Activated B cell treated with CpG ODN at 0.5 μM for 24 hours (primary cell): Measurements from ENCODE around the gene GIPC3. TPM values are rescaled to one million over a fixed set of nuclear protein-coding genes. Genes with fewer than 3 reads are reported as not detected.
A peak's percentile ranks its signal among the peaks of the same experiment; 100 is the strongest.

Experiments
- ATAC-seq: fragments of 200-7000 bp; cut with Tn5 transposase; one replicate; pipeline ENCODE4 v1.10.0; 2021; ENCODE audit warnings: low read depth, mild to moderate bottlenecking, moderate library complexity
- CTCF ChIA-PET: fragments of 350-600 bp; sonication (Branson Sonifier 250); formaldehyde crosslinking; loops from one replicate; lab custom pipeline; 2021; ENCODE audit warnings: antibody characterized with exemption; lab: Charles Lee
- POLR2A ChIA-PET: fragments of 350-600 bp; sonication (Branson Sonifier 250); formaldehyde crosslinking; loops from one replicate; lab custom pipeline; 2021; ENCODE audit warnings: antibody characterized with exemption; lab: Charles Lee
- DNase-seq: peaks from one replicate; pipeline ENCODE4 v3.0.0; 2022
- H3K27ac Mint-ChIP-seq: one replicate; pipeline ENCODE4 v1.8.0; 2020; ENCODE audit warnings: mixed read lengths
- H3K27me3 Mint-ChIP-seq: one replicate; pipeline ENCODE4 v1.8.0; 2021; ENCODE audit warnings: mixed read lengths
- H3K36me3 Mint-ChIP-seq: one replicate; pipeline ENCODE4 v1.8.0; 2021; ENCODE audit warnings: low read depth, mixed read lengths
- H3K4me1 Mint-ChIP-seq: one replicate; pipeline ENCODE4 v1.8.0; 2021; ENCODE audit warnings: mixed read lengths
- H3K4me3 Mint-ChIP-seq: one replicate; pipeline ENCODE4 v1.8.0; 2020; ENCODE audit warnings: mild to moderate bottlenecking, mixed read lengths
- H3K9me3 Mint-ChIP-seq: one replicate; pipeline ENCODE4 v1.8.0; 2020; ENCODE audit warnings: mixed read lengths
- intact Hi-C: fragments of 100-400 bp; cut with micrococcal nuclease; formaldehyde crosslinking; loops from one replicate; pipeline ENCODE4 v1.15.1; 2024
- total RNA-seq: library from RNA; stranded (reverse); gene quantifications from 2 replicates; pipeline ENCODE4 v1.2.3, GENCODE V29; 2022
- TF ChIP-seq, protein P1 (sequence below): fragments of 200-600 bp; IDR thresholded peaks from one replicate; pipeline ENCODE4 v1.8.0; 2022; ENCODE audit warnings: antibody characterized with exemption, mild to moderate bottlenecking

The GIPC3 gene
- total RNA-seq, 1 donor from 2014 or later = 0.29 TPM

DNA sequence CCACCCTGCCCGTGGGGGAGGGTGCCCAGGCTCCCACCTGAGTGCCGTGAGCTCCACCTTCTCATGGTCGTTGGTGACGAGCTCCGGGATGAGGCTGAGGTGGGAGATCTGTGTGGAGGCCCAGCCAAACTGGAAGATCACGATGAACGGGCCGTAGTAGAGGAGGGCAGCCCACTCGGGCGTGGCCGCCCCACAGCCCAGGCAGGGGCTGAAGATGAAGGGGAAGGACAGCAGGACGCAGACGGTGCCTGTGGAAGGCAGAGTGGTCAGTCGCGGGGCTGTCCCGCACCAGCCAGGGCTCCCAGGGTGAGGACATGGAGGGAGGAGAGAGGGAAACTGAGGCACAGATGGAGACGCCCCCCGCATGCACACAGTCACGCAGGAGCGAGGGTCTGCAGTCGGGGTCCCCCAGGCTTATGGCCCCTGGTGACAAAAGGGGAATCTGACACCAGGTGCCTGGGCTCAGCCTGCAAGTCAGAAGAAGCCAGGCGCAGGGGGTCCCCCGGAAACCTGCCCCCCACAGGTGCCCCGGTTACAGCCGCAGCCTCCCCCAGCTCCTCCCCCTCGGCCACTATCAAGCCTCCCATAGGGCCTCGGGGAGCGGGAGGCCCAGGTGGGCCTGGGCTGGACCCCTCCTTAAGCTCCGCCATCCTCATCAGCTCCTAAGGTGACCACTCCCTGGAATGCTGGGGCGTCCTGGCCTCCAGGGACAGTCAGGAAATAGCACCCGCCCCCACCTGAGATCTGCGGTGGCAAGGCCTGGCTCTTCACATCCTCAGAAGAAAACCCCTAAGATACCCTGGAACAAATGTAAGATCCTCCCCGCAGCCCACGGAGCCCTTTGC, 34.1 kb upstream of the GIPC3 start:
- DNase-seq (no peak), ATAC-seq (no peak)
- Mint-ChIP-seq H3K27me3 (no peaks in the 10 kb centered on the region), H3K9me3 (no peaks in the 10 kb centered on the region), H3K4me1 (peaks cover 45% of the 10 kb centered on the region), H3K4me3 (no peak overlapping the region), H3K36me3 (peaks cover 19% of the 10 kb centered on the region), H3K27ac (peak overlapping the region; percentile 41)
- TF ChIP-seq, protein P1, sequence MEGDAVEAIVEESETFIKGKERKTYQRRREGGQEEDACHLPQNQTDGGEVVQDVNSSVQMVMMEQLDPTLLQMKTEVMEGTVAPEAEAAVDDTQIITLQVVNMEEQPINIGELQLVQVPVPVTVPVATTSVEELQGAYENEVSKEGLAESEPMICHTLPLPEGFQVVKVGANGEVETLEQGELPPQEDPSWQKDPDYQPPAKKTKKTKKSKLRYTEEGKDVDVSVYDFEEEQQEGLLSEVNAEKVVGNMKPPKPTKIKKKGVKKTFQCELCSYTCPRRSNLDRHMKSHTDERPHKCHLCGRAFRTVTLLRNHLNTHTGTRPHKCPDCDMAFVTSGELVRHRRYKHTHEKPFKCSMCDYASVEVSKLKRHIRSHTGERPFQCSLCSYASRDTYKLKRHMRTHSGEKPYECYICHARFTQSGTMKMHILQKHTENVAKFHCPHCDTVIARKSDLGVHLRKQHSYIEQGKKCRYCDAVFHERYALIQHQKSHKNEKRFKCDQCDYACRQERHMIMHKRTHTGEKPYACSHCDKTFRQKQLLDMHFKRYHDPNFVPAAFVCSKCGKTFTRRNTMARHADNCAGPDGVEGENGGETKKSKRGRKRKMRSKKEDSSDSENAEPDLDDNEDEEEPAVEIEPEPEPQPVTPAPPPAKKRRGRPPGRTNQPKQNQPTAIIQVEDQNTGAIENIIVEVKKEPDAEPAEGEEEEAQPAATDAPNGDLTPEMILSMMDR = no peak
- ChIA-PET CTCF (interaction anchor here (0.6 kb wide), 1 partner anchor 17 kb away, joined by 4 read pairs; no protein-coding TSS in a partner anchor), POLR2A (interaction anchor here (0.6 kb wide), 1 partner anchor 455 kb away, joined by 3 read pairs; no protein-coding TSS in a partner anchor)
- intact Hi-C loops = loop anchor here (10.0 kb wide), 1 partner anchor 514 kb away; the partner anchor contains the start of gene ZBTB7A

DNA sequence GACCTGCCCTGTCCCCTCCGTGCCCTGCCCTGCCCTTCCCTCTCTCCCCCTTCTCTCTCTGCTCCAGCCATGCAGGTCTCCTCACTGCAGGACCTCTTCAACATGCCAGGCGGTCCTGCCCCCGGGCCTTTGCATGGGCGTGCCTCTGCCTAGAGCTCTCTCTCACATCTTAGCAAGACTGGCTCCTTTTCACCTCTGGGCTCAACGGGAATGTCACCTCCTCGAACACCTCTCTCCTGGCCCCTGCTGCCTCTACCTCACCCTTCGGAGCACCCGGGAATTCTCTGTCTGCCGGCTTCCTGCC, 33.5 kb upstream of the GIPC3 start:
- Mint-ChIP-seq H3K36me3 (peaks cover 20% of the 10 kb centered on the region), H3K27ac (peak overlapping the region; percentile 9), H3K4me1 (peaks cover 51% of the 10 kb centered on the region), H3K4me3 (no peak overlapping the region), H3K9me3 (no peaks in the 10 kb centered on the region), H3K27me3 (no peaks in the 10 kb centered on the region)
- POLR2A ChIA-PET = interaction anchor here (0.7 to 0.9 kb wide), 3 partner anchors 21 to 429 kb away, joined by 3 to 6 read pairs (median 6); partner anchors contain the start of genes FZR1 and HMG20B
- intact Hi-C loops = loop anchor here (10.0 kb wide), 1 partner anchor 513 kb away; the partner anchor contains the start of gene ZBTB7A
- DNase-seq (no peak), ATAC-seq (no peak)
- TF ChIP-seq, protein P1 = no peak
- CTCF ChIA-PET = no interaction called here

DNA sequence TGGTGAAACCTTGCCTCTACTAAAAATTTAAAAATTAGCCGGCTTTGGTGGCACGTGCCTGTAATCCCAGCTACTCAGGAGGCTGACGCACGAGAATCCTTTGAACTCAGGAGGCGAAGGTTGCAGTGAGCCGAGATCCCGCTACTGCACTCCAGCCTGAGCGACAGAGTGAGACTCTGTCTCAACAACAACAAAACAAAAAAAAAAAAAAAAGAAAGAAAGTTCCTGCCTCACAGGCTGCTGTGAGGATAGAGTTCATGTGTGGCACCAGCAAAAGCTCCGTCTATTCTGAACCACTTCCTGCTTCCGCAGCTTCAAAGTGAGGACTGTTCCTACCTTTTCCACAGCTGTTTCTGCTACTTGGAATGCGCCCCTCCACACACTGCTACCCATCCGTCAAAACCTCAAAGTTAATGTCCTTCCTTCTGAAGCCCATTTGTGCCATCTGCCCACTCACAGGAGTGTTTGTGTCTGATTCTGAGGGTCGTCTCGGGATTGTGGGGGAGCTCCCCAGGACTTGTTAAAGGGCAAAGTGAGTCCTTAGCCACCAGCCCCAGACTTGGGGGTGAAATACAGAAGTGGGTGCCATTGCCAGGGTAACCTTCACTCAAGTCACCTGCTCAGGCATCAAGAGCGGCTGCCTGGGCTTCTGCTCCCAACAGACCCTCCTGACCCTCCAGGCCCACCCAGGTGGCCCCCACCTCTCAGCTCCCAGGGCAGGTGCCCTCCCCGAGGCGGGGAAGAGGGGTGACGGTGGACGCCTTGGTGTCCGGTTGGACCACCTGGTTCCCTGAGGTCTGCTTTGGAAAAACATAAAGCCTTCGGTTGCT, 30.8 kb upstream of the GIPC3 start:
- DNase-seq (no peak), ATAC-seq (no peak)
- CTCF ChIA-PET = interaction anchor here (0.7 to 6.0 kb wide), 2 partner anchors 9 to 11 kb away, joined by 4 to 37 read pairs; no protein-coding TSS in a partner anchor
- H3K9me3 Mint-ChIP-seq = no peaks in the 10 kb centered on the region
- TF ChIP-seq, protein P1 = no peak
- H3K27ac Mint-ChIP-seq = peak overlapping the region; percentile 86
- H3K27me3 Mint-ChIP-seq = no peaks in the 10 kb centered on the region
- peaks cover 65% of the 10 kb centered on the region for H3K4me1 Mint-ChIP-seq
- intact Hi-C loops = loop anchor here (5.0 to 10.0 kb wide), 4 partner anchors 47 to 510 kb away; partner anchors contain the start of genes APBA3, FZR1, MRPL54 and TBXA2R
- POLR2A ChIA-PET = interaction anchor here (0.8 to 1.5 kb wide), 5 partner anchors 10 to 38 kb away, joined by 3 to 13 read pairs (median 4); partner anchors contain the start of gene HMG20B
- H3K36me3 Mint-ChIP-seq = peaks cover 11% of the 10 kb centered on the region
- peak overlapping the region; percentile 71 for H3K4me3 Mint-ChIP-seq

DNA sequence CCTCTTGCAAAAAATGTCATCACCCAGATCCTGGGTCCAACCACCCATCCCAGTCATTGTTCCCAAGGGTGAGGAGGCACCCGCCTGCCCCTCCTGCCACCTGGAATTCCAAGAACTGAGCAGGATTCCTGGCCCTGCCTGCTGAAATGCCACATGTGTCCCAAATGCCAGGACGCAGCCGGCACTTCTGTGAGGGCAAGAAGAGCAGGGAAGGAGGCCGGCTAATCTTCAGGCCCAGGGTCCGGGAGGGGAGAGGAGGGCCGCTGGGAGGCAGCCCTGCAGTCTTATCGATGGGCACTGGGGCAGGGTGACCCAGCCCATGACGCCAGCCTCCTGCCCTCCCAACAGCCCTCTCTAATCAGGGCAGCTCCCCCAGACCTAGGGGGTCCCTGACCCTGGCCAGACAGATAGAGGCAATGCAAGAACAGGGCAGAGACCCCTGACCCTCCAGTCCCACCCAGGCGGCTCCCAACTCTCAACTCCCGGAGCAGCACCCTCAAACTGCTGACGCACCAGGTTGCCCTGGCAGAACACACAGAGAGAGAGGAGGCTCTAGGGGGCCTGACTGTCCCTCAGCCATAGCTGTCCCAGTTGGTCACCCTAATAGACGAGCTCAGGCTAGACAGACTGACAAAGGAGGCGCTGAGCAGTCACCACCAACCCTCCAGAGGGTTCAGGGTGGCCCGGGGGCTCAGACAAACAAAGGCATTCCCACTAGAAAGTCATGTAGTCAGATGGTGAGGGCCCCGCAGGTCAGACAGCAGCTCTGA, 29.4 kb upstream of the GIPC3 start:
- peaks cover 7% of the 10 kb centered on the region for H3K36me3 Mint-ChIP-seq
- POLR2A ChIA-PET = interaction anchor here (0.5 to 3.0 kb wide), 10 partner anchors 9 to 1963 kb away, joined by 3 to 13 read pairs (median 4); partner anchors contain the start of gene MRPL54
- H3K4me1 Mint-ChIP-seq = peaks cover 67% of the 10 kb centered on the region

More for the DNA sequence above, 29.4 kb upstream of the GIPC3 start:
- H3K4me3 Mint-ChIP-seq = peak overlapping the region; percentile 89
- intact Hi-C loops = loop anchor here (2.0 to 10.0 kb wide), 5 partner anchors 49 to 509 kb away; partner anchors contain the start of genes APBA3, CACTIN, FZR1 and MRPL54
- ATAC-seq (no peak), DNase-seq (no peak)
- TF ChIP-seq, protein P1 = no peak
- no peaks in the 10 kb centered on the region for H3K9me3 Mint-ChIP-seq
- no peaks in the 10 kb centered on the region for H3K27me3 Mint-ChIP-seq
- H3K27ac Mint-ChIP-seq = peak overlapping the region; percentile 81
- CTCF ChIA-PET = interaction anchor here (6.0 kb wide), 1 partner anchor 10 kb away, joined by 37 read pairs; no protein-coding TSS in a partner anchor
